Left ventricle myocardium inferior (tissue), 1 donor: Measurements from ENCODE around the gene ELMO1. TPM values are rescaled to one million over a fixed set of nuclear protein-coding genes. Genes with fewer than 3 reads are reported as not detected.

Experiments used
- DNase-seq: peaks from one replicate; pipeline ENCODE4 v3.0.0-alpha.2; 2020
- H3K27ac ChIP-seq: fragments of 200-600 bp; replicated peaks from 2 replicates; pipeline ENCODE4 v1.8.0; 2021
- H3K27me3 ChIP-seq: fragments of 200-600 bp; 2 replicates; pipeline ENCODE4 v1.8.0; 2021; ENCODE audit warnings: low read depth
- H3K36me3 ChIP-seq: fragments of 200-600 bp; 2 replicates; pipeline ENCODE4 v1.8.0; 2021
- H3K4me1 ChIP-seq: fragments of 200-600 bp; 2 replicates; pipeline ENCODE4 v1.8.0; 2021
- H3K4me3 ChIP-seq: fragments of 200-600 bp; 2 replicates; pipeline ENCODE4 v1.8.0; 2021; ENCODE audit warnings: mild to moderate bottlenecking, moderate library complexity
- H3K9me3 ChIP-seq: fragments of 200-600 bp; replicated peaks from 2 replicates; pipeline ENCODE4 v1.8.0; 2021
- intact Hi-C: fragments of 100-400 bp; cut with micrococcal nuclease; formaldehyde crosslinking; loops from one replicate; pipeline ENCODE4 v1.11.0; 2022
- total RNA-seq: library from RNA; stranded (reverse); fragmentation: NEBNext Ultra II Directional; extraction: Animal tissue kit (Norgen Biotek cat#: 25700); gene quantifications from one replicate; pipeline ENCODE4 v1.2.1, GENCODE V29; 2021
- TF ChIP-seq, protein P1 (sequence below): fragments of 200-600 bp; IDR thresholded peaks from 2 replicates; pipeline ENCODE4 v1.8.0; 2021; ENCODE audit warnings: antibody characterized with exemption, mild to moderate bottlenecking, borderline replicate concordance
- donor health status: DM: no; HTN: yes; CAD: no; lungs with severe emphysema.

The ELMO1 gene
- total RNA-seq, 1 donor from 2014 or later, result 10.0 TPM

DNA sequence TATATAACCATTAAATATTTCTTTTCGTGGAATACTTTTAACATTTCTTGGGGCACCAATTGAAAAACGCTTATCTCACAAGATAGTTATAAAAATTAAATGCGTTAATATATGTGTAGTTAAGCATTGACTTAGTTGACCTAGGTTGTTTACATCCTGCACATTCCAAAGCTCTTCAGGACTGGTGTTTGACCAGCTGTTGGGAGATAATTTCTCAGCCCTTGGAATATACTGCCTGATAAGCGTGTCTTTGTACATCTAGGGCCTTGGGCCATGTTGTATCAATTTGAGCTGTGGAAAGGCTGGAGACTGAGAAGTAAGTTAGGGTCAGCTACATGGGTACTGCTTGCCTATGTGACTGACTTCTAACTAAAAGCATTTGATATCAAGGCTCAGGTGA lies 634.4 kb downstream of the ELMO1 start:
- intact Hi-C loops, result no loop called here
- no peak overlapping the region for H3K4me3 ChIP-seq
- no peaks in the 10 kb centered on the region for H3K4me1 ChIP-seq
- H3K36me3 ChIP-seq, result no peaks in the 10 kb centered on the region
- TF ChIP-seq, protein P1, sequence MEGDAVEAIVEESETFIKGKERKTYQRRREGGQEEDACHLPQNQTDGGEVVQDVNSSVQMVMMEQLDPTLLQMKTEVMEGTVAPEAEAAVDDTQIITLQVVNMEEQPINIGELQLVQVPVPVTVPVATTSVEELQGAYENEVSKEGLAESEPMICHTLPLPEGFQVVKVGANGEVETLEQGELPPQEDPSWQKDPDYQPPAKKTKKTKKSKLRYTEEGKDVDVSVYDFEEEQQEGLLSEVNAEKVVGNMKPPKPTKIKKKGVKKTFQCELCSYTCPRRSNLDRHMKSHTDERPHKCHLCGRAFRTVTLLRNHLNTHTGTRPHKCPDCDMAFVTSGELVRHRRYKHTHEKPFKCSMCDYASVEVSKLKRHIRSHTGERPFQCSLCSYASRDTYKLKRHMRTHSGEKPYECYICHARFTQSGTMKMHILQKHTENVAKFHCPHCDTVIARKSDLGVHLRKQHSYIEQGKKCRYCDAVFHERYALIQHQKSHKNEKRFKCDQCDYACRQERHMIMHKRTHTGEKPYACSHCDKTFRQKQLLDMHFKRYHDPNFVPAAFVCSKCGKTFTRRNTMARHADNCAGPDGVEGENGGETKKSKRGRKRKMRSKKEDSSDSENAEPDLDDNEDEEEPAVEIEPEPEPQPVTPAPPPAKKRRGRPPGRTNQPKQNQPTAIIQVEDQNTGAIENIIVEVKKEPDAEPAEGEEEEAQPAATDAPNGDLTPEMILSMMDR, result no peak
- H3K27ac ChIP-seq, result no peak overlapping the region
- DNase-seq, result no peak
- no peaks in the 10 kb centered on the region for H3K27me3 ChIP-seq
- peaks cover 6% of the 10 kb centered on the region for H3K9me3 ChIP-seq

DNA sequence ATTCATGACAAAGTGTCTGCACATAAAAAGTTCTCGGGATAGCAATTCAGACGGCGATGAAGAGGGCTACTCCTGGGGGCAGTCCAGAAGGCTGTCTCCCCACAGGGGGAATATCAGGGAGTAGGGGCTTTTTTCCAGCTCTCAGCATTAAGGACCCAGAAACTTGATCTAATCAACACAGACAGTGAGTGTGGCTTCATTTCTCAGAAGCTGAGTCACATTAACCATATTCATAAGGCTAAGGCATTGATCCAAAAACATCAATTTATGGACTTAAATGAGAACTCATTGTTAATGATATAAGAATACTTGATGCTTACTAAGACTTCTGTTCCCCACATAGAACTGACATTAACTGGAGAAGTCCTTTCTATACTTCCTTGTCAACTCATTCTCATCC lies 636.9 kb downstream of the ELMO1 start:
- intact Hi-C loops, result no loop called here

GRCh38 chr7:36810489-36810888 lies 638.2 kb downstream of the ELMO1 start:
- H3K4me3 ChIP-seq, result no peak overlapping the region
- no peaks in the 10 kb centered on the region for H3K4me1 ChIP-seq
- TF ChIP-seq, protein P1, result no peak
- no peak overlapping the region for H3K27ac ChIP-seq
- no peaks in the 10 kb centered on the region for H3K9me3 ChIP-seq
- DNase-seq, result no peak
- no peaks in the 10 kb centered on the region for H3K27me3 ChIP-seq
- H3K36me3 ChIP-seq, result no peaks in the 10 kb centered on the region
- intact Hi-C loops, result no loop called here

More for the DNA sequence above, 636.9 kb downstream of the ELMO1 start:
- TF ChIP-seq, protein P1, result no peak
- Histone ChIP-seq H3K27ac (no peak overlapping the region), H3K4me1 (no peaks in the 10 kb centered on the region), H3K27me3 (no peaks in the 10 kb centered on the region), H3K9me3 (no peaks in the 10 kb centered on the region), H3K4me3 (no peak overlapping the region), H3K36me3 (no peaks in the 10 kb centered on the region)
- no peak for DNase-seq

DNA sequence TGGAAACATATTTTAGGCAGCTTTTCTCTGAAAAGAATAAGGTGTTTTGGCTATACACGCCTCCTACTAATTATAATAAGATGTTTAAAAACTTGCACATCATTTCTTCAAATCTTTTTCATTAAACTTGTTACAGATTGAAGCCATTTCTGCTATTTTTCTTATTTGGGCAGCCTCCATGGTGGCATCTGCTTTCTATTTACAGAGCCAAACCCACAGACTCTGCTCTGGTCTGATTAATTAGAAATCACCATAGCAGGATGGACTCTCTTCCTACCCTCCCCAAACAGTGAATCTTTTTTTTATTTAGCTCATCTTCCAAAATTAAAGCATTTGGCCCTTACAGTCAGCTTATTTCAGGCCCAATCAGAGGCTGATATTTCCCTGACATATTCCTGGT lies 638.6 kb downstream of the ELMO1 start:
- Histone ChIP-seq H3K36me3 (no peaks in the 10 kb centered on the region), H3K9me3 (no peaks in the 10 kb centered on the region), H3K4me3 (no peak overlapping the region), H3K4me1 (no peaks in the 10 kb centered on the region), H3K27ac (no peak overlapping the region), H3K27me3 (no peaks in the 10 kb centered on the region)
- TF ChIP-seq, protein P1, result no peak
- no peak for DNase-seq
- intact Hi-C loops, result no loop called here

GRCh38 chr7:36809510-36809909 lies 639.2 kb downstream of the ELMO1 start:
- Histone ChIP-seq H3K4me3 (no peak overlapping the region), H3K27me3 (no peaks in the 10 kb centered on the region), H3K27ac (no peak overlapping the region), H3K4me1 (no peaks in the 10 kb centered on the region), H3K9me3 (no peaks in the 10 kb centered on the region), H3K36me3 (no peaks in the 10 kb centered on the region)
- TF ChIP-seq, protein P1, result no peak
- intact Hi-C loops, result no loop called here
- no peak for DNase-seq

GRCh38 chr7:36809086-36809485 lies 639.6 kb downstream of the ELMO1 start:
- intact Hi-C loops, result no loop called here
- Histone ChIP-seq H3K4me3 (no peak overlapping the region), H3K27ac (no peak overlapping the region), H3K4me1 (no peaks in the 10 kb centered on the region), H3K36me3 (no peaks in the 10 kb centered on the region), H3K9me3 (no peaks in the 10 kb centered on the region), H3K27me3 (no peaks in the 10 kb centered on the region)
- DNase-seq, result no peak
- TF ChIP-seq, protein P1, result no peak
